ENCODE measurements around the gene ADAMTS2.

DNA sequence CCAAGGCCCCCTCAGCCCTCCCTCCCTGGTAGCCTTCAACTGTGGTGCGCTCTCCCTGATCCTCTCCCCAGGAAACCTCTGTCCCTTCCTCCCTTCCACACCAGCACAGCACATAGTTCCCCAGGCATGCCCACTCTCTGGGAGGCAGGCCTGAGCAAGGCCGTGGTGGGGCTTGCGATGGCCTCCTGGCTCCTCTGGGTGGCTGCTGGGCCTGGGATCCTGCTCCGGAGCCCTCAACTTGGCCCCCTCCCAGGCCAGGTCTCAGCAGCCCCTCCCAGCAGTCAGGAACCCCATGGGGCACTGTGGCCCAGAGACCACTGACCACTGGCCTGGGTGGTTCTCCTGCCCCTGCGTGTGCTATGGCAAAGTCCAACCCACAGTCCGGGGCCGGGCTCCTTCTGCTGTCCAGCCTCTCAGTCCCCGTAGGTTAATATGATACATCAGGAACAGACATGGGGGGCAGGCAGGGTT, 159.3 kb downstream of the ADAMTS2 start:
- TF ChIP-seq RAD21 (IDR thresholded peaks at IDR 0.05; ENCODE audit: low read depth) = no peak
- TF ChIP-seq CTCF (IDR thresholded peaks at IDR 0.05 in 2 of 3, conservative IDR thresholded peaks at IDR 0.05 in 1 of 3; ENCODE audit: borderline replicate concordance in 1 of 3, insufficient read depth in 1 of 3, low read depth in 2 of 3, low read length in 2 of 3) = no peak
- no peak for TF ChIP-seq ZNF274 (IDR thresholded peaks at IDR 0.05; ENCODE audit: low read depth, low read length)
- no peak for TF ChIP-seq CEBPB (IDR thresholded peaks at IDR 0.05; ENCODE audit: low read depth)
- TF ChIP-seq POLR2AphosphoS5 (IDR thresholded peaks at IDR 0.05; ENCODE audit: low read depth, low read length) = no peak
- no peak for TF ChIP-seq JUND (IDR thresholded peaks at IDR 0.05)
- no peak for TF ChIP-seq POLR2A (IDR thresholded peaks at IDR 0.05; ENCODE audit: borderline replicate concordance, extremely low read depth, insufficient read depth, insufficient read length)

Data from HCT116 (cell line).